Body of pancreas (tissue), 4 donors: ENCODE results near the gene LDLRAD3.

Experiments
- POLR2A ChIP-seq, 3 donors: fragments of 450-650 bp; IDR thresholded peaks; one replicate each; pipeline ENCODE4 v1.6.1; 2016; ENCODE audit warnings: antibody characterized with exemption in 3 of 3, mild to moderate bottlenecking in 2 of 3
- TF ChIP-seq, protein P1 (sequence below), 7 experiments: fragments of 450-650 bp in 4 of 7; fragments of 200-600 bp in 3 of 7; sonication (generic) in 3 of 7; IDR thresholded peaks; one replicate each; pipeline ENCODE4 v1.5.1; 2016 to 2019; ENCODE audit warnings: antibody characterized with exemption in 7 of 7

DNA sequence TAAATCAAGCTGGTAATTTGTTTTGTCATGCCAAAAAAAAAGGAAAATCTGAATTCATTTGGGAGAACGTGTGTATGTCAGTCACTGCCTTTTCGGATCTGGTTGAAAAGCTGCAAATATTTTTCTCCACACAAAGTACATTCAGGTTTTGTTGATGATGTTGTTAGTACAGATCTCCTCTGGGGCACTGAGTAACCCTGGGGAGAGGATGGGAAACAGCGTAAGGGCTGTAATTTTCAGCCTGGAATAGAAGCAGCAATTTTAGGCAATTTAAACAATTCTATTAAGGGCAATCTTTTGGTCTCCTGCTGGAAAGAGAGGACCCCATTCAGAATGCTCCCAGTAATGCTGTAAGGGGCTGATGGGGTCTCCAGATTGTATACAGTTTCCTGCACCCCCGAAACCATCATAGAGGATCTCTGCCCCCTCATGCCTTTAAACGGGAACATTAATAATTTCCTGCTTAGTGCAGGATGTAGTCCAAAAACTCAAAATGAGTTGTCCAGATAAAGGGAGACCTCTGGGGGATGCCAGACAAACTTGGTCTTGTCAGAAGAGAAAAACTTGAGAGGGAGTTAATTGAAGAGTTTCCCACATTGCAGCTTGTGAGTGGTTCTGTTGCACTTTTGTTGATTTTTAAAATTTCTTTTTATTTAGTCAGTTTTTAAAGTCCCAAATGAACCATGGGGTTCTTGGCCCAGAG is 213.1 kb downstream of the LDLRAD3 start:
- TF ChIP-seq, protein P1, sequence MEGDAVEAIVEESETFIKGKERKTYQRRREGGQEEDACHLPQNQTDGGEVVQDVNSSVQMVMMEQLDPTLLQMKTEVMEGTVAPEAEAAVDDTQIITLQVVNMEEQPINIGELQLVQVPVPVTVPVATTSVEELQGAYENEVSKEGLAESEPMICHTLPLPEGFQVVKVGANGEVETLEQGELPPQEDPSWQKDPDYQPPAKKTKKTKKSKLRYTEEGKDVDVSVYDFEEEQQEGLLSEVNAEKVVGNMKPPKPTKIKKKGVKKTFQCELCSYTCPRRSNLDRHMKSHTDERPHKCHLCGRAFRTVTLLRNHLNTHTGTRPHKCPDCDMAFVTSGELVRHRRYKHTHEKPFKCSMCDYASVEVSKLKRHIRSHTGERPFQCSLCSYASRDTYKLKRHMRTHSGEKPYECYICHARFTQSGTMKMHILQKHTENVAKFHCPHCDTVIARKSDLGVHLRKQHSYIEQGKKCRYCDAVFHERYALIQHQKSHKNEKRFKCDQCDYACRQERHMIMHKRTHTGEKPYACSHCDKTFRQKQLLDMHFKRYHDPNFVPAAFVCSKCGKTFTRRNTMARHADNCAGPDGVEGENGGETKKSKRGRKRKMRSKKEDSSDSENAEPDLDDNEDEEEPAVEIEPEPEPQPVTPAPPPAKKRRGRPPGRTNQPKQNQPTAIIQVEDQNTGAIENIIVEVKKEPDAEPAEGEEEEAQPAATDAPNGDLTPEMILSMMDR (IDR thresholded peaks at IDR 0.05), result no peak
- no peak for TF ChIP-seq POLR2A (IDR thresholded peaks at IDR 0.05)
